Upper lobe of left lung (tissue), 6 donors: ENCODE measurements around the gene R3HDM2. TPM values are rescaled to one million over a fixed set of nuclear protein-coding genes. Genes with fewer than 3 reads are reported as not detected.
A peak's percentile ranks its signal among the peaks of the same experiment; 100 is the strongest.

Experiments used
- ATAC-seq, 2 donors: fragments of 200-7000 bp; cut with Tn5 transposase; one replicate each; pipeline ENCODE4 v1.9.1; 2022; ENCODE audit warnings: mild to moderate bottlenecking in 2 of 2, moderate library complexity in 2 of 2; ENCODE audit not compliant: low FRiP score in 2 of 2
- DNase-seq, 2 donors: peaks; one replicate each; pipeline ENCODE4 v3.0.0-alpha.2; 2019 to 2020
- H3K27ac ChIP-seq, 4 donors: fragments of 200-600 bp; sonication (generic); one replicate each; pipeline ENCODE4 v1.5.1; 2016 to 2019
- H3K27me3 ChIP-seq, 4 donors: fragments of 200-600 bp; sonication (generic); one replicate each; pipeline ENCODE4 v1.5.1; 2017 to 2019
- H3K36me3 ChIP-seq, 4 donors: fragments of 200-600 bp; sonication (generic); one replicate each; pipeline ENCODE4 v1.5.1; 2016 to 2019
- H3K4me1 ChIP-seq, 4 donors: fragments of 200-600 bp; sonication (generic); one replicate each; pipeline ENCODE4 v1.5.1; 2018 to 2019
- H3K4me3 ChIP-seq, 4 donors: fragments of 200-600 bp; sonication (generic); one replicate each; pipeline ENCODE4 v1.5.1; 2017 to 2019; ENCODE audit warnings: mild to moderate bottlenecking in 2 of 4, moderate library complexity in 1 of 4
- H3K9me3 ChIP-seq, 4 donors: fragments of 200-600 bp; sonication (generic); one replicate each; pipeline ENCODE4 v1.5.1; 2018 to 2019
- CTCF ChIP-seq, 6 experiments: fragments of 450-650 bp in 4 of 6; fragments of 200-600 bp in 2 of 6; sonication (generic) in 2 of 6; IDR thresholded peaks; one replicate each; pipeline ENCODE4 v1.5.1; 2016 to 2019; ENCODE audit warnings: antibody characterized with exemption in 6 of 6
- EP300 ChIP-seq, 4 donors: sonication (generic); formaldehyde crosslinking; IDR thresholded peaks; one replicate each; pipeline ENCODE4 v1.5.1; 2017; ENCODE audit warnings: antibody characterized with exemption in 4 of 4, control low read depth in 2 of 4
- POLR2A ChIP-seq, 4 donors: fragments of 450-650 bp; IDR thresholded peaks; one replicate each; pipeline ENCODE4 v1.5.1; 2016 to 2017; ENCODE audit warnings: antibody characterized with exemption in 4 of 4, mild to moderate bottlenecking in 2 of 4
- POLR2AphosphoS5 ChIP-seq, 2 donors: sonication (generic); formaldehyde crosslinking; IDR thresholded peaks; one replicate each; pipeline ENCODE4 v1.5.1; 2017; ENCODE audit warnings: antibody characterized with exemption in 2 of 2
- WGBS, 2 donors: methylation state at CpG; one replicate each; pipeline ENCODE4 v1.1.5; 2017 to 2018; 5-methylcytosine and 5-hydroxymethylcytosine counted together
- total RNA-seq, 6 donors: library from RNA; depleted of rRNA in 4 of 6; stranded (reverse); fragments of >200 nt in 4 of 6; gene quantifications; one replicate each; pipeline versions ENCODE4 v1.1.0 to v1.2.1, GENCODE V29; 2016 to 2021
- donor health status: DM: no; HTN: no; CAD: no; lungs with moderate emphysema.
- donor health status: DM: no; HTN: yes; CAD: no; lungs with severe emphysema.

R3HDM2 gene
- total RNA-seq, 6 donors from 2014 or later, result 39.2 to 94.3 (median 59.2) TPM

DNA sequence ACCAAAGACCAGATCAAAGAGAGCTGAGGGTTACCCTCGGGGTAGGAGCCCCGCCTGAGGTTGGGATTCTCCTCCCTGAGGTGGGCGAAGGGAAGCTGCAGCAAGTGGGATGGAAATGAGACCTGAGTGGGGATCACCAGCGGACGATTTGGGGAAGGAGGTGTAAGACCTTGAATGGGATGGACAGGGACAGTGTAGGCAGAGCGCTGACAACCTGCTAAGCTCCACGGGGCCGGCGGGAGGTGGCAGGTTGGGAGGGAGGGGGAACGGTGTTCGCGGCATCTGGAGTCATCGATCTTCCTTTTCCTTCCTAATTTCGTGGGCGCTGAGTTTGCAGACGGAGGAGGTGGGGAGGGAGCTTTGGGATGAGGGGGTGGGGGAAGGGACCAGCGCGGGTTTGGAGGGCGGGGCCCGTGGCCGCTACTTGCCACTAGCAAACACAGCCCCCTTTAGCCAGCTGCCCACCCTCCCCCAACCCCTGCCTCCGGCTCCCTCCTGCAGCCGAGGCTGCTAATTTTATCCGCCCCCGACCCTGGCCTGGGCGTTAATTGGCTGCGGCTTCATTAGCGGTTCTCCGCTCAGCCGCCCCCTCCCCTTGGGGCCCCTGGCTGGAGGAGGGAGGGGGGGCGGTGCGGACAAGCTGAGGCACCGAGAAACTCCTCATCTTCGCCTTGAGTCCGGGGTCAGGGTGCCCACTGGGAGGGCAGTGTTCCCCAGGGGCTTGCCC lies 204.1 kb downstream of the R3HDM2 start:
- TF ChIP-seq POLR2AphosphoS5 (IDR thresholded peaks at IDR 0.05) (no peak), EP300 (IDR thresholded peaks at IDR 0.05) (no peak), POLR2A (IDR thresholded peaks at IDR 0.05) (no peak), CTCF (IDR thresholded peaks at IDR 0.05) (no peak)
- Histone ChIP-seq H3K9me3 (no peaks in the 10 kb centered on the region), H3K27ac (no peak overlapping the region)

GRCh38 chr12:57225680-57226210 lies 205.1 kb downstream of the R3HDM2 start:
- no peak overlapping the region for H3K4me3 ChIP-seq
- H3K9me3 ChIP-seq, result no peaks in the 10 kb centered on the region
- peaks cover 0 to 65% (median 35%) of the 10 kb centered on the region in 4 donors for H3K27me3 ChIP-seq
- H3K27ac ChIP-seq, result no peak overlapping the region
- TF ChIP-seq POLR2AphosphoS5 (IDR thresholded peaks at IDR 0.05) (no peak), POLR2A (IDR thresholded peaks at IDR 0.05) (no peak), EP300 (IDR thresholded peaks at IDR 0.05) (no peak), CTCF (IDR thresholded peaks at IDR 0.05) (no peak)
- no peaks in the 10 kb centered on the region for H3K36me3 ChIP-seq
- ATAC-seq, result no peak
- WGBS, 2 donors, result 37 to 38% methylated on average over 18 of the region's 18 CpGs
- H3K4me1 ChIP-seq, result peaks cover 31 to 45% (median 36%) of the 10 kb centered on the region in 4 donors
- no peak for DNase-seq

More for the DNA sequence above, 204.1 kb downstream of the R3HDM2 start:
- no peak for ATAC-seq
- Histone ChIP-seq H3K4me1 (peaks cover 36 to 48% (median 42%) of the 10 kb centered on the region in 4 donors), H3K27me3 (peaks cover 0 to 55% (median 27%) of the 10 kb centered on the region in 4 donors), H3K36me3 (peaks cover 0 to 9% (median 5%) of the 10 kb centered on the region in 4 donors), H3K4me3 (no peak overlapping the region)
- DNase-seq, result peak in 1 of 2 donors; percentile 57
- WGBS, 2 donors, result 11 to 16% methylated on average over 27 to 32 of the region's 35 CpGs

GRCh38 chr12:57224973-57225679 lies 205.7 kb downstream of the R3HDM2 start:
- H3K27me3 ChIP-seq, result peaks cover 1 to 71% (median 38%) of the 10 kb centered on the region in 4 donors
- WGBS, 2 donors, result 8 to 10% methylated on average over 5 to 29 of the region's 61 CpGs
- peak overlapping the region in 1 of 4 donors; percentile 3 for H3K4me3 ChIP-seq
- H3K36me3 ChIP-seq, result no peaks in the 10 kb centered on the region
- ATAC-seq (peak; percentile 54 to 73), DNase-seq (peak; percentile 65 to 93)
- H3K4me1 ChIP-seq, result peaks cover 25 to 42% (median 30%) of the 10 kb centered on the region in 4 donors
- no peak overlapping the region for H3K27ac ChIP-seq
- no peaks in the 10 kb centered on the region for H3K9me3 ChIP-seq
- TF ChIP-seq POLR2A (IDR thresholded peaks at IDR 0.05) (no peak), CTCF (IDR thresholded peaks at IDR 0.05) (peak; percentile 69 to 83 (median 77))

- no peak for TF ChIP-seq CTCF (IDR thresholded peaks at IDR 0.05)
- TF ChIP-seq POLR2AphosphoS5 (IDR thresholded peaks at IDR 0.05), result no peak
- no peak for TF ChIP-seq POLR2A (IDR thresholded peaks at IDR 0.05)
- no peak for TF ChIP-seq EP300 (IDR thresholded peaks at IDR 0.05)
- Histone ChIP-seq H3K4me3 (peak overlapping the region in 1 of 4 donors; percentile 3), H3K9me3 (no peaks in the 10 kb centered on the region), H3K27me3 (peaks cover 2 to 78% (median 45%) of the 10 kb centered on the region in 4 donors), H3K36me3 (no peaks in the 10 kb centered on the region), H3K4me1 (peaks cover 25 to 39% (median 26%) of the 10 kb centered on the region in 4 donors), H3K27ac (no peak overlapping the region)
- ATAC-seq (no peak), DNase-seq (peak in 1 of 2 donors; percentile 33)
- WGBS, 2 donors, result 43 to 82% methylated on average over 10 to 13 of the region's 30 CpGs
These were observed 206.4 kb downstream of the R3HDM2 start for GRCh38 chr12:57224278-57224972.
